Measurements from ENCODE around the gene SCN11A. TPM values are rescaled to one million over a fixed set of nuclear protein-coding genes. Genes with fewer than 3 reads are reported as not detected.

Gene SCN11A
- total RNA-seq, 4 donors from 2014 or later, result 0.27 to 1.9 (median 0.36) TPM

- no peaks in the 10 kb centered on the region for H3K27me3 ChIP-seq
- in situ Hi-C loops (cut with MboI; ENCODE audit: low pct_ligation_motif_present in 1 of 4, low pct_unique_long_range_greater_than_20kb in 1 of 4, low sequenced_read_pairs in 3 of 4), result no loop called here
- H3K27ac ChIP-seq, result no peak overlapping the region
- DNase-seq, result no peak
- H3K9me3 ChIP-seq, result no peaks in the 10 kb centered on the region
- intact Hi-C loops (cut with DNase I; ENCODE audit: low total_unique reads), result no loop called here
- peaks cover 0 to 31% (median 16%) of the 10 kb centered on the region in 4 donors for H3K36me3 ChIP-seq
- no peak overlapping the region for H3K4me3 ChIP-seq
- no peaks in the 10 kb centered on the region for H3K4me1 ChIP-seq
- TF ChIP-seq CTCF (IDR thresholded peaks at IDR 0.05), result no peak
- TF ChIP-seq POLR2A (IDR thresholded peaks at IDR 0.05), result no peak
- no peak for TF ChIP-seq POLR2AphosphoS5 (IDR thresholded peaks at IDR 0.05)
- no peak for TF ChIP-seq EP300 (IDR thresholded peaks at IDR 0.05; ENCODE audit: low read depth)
These were observed 27.8 kb upstream of the SCN11A start for GRCh38 chr3:39079530-39079929.

GRCh38 chr3:39075910-39076309, 24.2 kb upstream of the SCN11A start:
- Histone ChIP-seq H3K27me3 (no peaks in the 10 kb centered on the region), H3K4me3 (no peak overlapping the region), H3K27ac (no peak overlapping the region), H3K4me1 (no peaks in the 10 kb centered on the region), H3K36me3 (peaks cover 0 to 46% (median 17%) of the 10 kb centered on the region in 4 donors), H3K9me3 (no peaks in the 10 kb centered on the region)
- 83 to 91% methylated on average over 9 to 10 of the region's 10 CpGs for WGBS, 2 donors (ENCODE audit: low coverage in 1 of 2)
- no peak for DNase-seq
- no peak for TF ChIP-seq EP300 (IDR thresholded peaks at IDR 0.05; ENCODE audit: low read depth)
- no peak for TF ChIP-seq POLR2A (IDR thresholded peaks at IDR 0.05)
- TF ChIP-seq POLR2AphosphoS5 (IDR thresholded peaks at IDR 0.05), result no peak
- no peak for TF ChIP-seq CTCF (IDR thresholded peaks at IDR 0.05)
- intact Hi-C loops (cut with DNase I; ENCODE audit: low total_unique reads) (no loop called here), in situ Hi-C loops (cut with MboI; ENCODE audit: low pct_ligation_motif_present in 1 of 4, low pct_unique_long_range_greater_than_20kb in 1 of 4, low sequenced_read_pairs in 3 of 4) (no loop called here)

- H3K4me1 ChIP-seq, result peaks cover 0 to 8% (median 0%) of the 10 kb centered on the region in 4 donors
- 67 to 77% methylated on average over 3 of the region's 3 CpGs for whole genome bisulfite sequencing, 2 donors (ENCODE audit: low coverage in 1 of 2)
- intact Hi-C loops (cut with DNase I; ENCODE audit: low total_unique reads) (no loop called here), in situ Hi-C loops (cut with MboI; ENCODE audit: low pct_ligation_motif_present in 1 of 4, low pct_unique_long_range_greater_than_20kb in 1 of 4, low sequenced_read_pairs in 3 of 4) (no loop called here)
- no peaks in the 10 kb centered on the region for H3K9me3 ChIP-seq
- H3K4me3 ChIP-seq, result no peak overlapping the region
- H3K36me3 ChIP-seq, result peaks cover 0 to 46% (median 3%) of the 10 kb centered on the region in 4 donors
- DNase-seq, result no peak
- no peak overlapping the region for H3K27ac ChIP-seq
- no peak for TF ChIP-seq EP300 (IDR thresholded peaks at IDR 0.05; ENCODE audit: low read depth)
- no peak for TF ChIP-seq CTCF (IDR thresholded peaks at IDR 0.05)
- TF ChIP-seq POLR2A (IDR thresholded peaks at IDR 0.05), result no peak
- TF ChIP-seq POLR2AphosphoS5 (IDR thresholded peaks at IDR 0.05), result no peak
- H3K27me3 ChIP-seq, result no peaks in the 10 kb centered on the region
These were observed 16.8 kb upstream of the SCN11A start for GRCh38 chr3:39068556-39068955.

GRCh38 chr3:39067286-39067685, 15.5 kb upstream of the SCN11A start:
- Histone ChIP-seq H3K27me3 (no peaks in the 10 kb centered on the region), H3K4me3 (no peak overlapping the region), H3K4me1 (peaks cover 0 to 8% (median 2%) of the 10 kb centered on the region in 4 donors), H3K36me3 (peaks cover 0 to 39% (median 3%) of the 10 kb centered on the region in 4 donors), H3K9me3 (no peaks in the 10 kb centered on the region), H3K27ac (no peak overlapping the region)
- DNase-seq, result no peak
- intact Hi-C loops (cut with DNase I; ENCODE audit: low total_unique reads) (no loop called here), in situ Hi-C loops (cut with MboI; ENCODE audit: low pct_ligation_motif_present in 1 of 4, low pct_unique_long_range_greater_than_20kb in 1 of 4, low sequenced_read_pairs in 3 of 4) (no loop called here)
- TF ChIP-seq POLR2AphosphoS5 (IDR thresholded peaks at IDR 0.05) (no peak), EP300 (IDR thresholded peaks at IDR 0.05; ENCODE audit: low read depth) (no peak), POLR2A (IDR thresholded peaks at IDR 0.05) (no peak), CTCF (IDR thresholded peaks at IDR 0.05) (no peak)
- 63% methylated on average over 1 of the region's 1 CpG; no CpG with 5 or more reads in 1 of the 2 donors for WGBS, 2 donors (ENCODE audit: low coverage in 1 of 2)
